Body of pancreas (tissue), 4 donors: Measurements from ENCODE around the gene TRAK1.

Experiments used
- CTCF ChIP-seq, 7 experiments: fragments of 450-650 bp in 4 of 7; fragments of 200-600 bp in 3 of 7; sonication (generic) in 3 of 7; IDR thresholded peaks; one replicate each; pipeline ENCODE4 v1.5.1; 2016 to 2019; ENCODE audit warnings: antibody characterized with exemption in 7 of 7
- POLR2A ChIP-seq, 3 donors: fragments of 450-650 bp; IDR thresholded peaks; one replicate each; pipeline ENCODE4 v1.6.1; 2016; ENCODE audit warnings: antibody characterized with exemption in 3 of 3, mild to moderate bottlenecking in 2 of 3

GRCh38 chr3:42191443-42191747 lies 100.2 kb downstream of the TRAK1 start:
- TF ChIP-seq POLR2A (IDR thresholded peaks at IDR 0.05) (no peak), CTCF (IDR thresholded peaks at IDR 0.05) (no peak)
